Uterus (tissue), 2 donors: ENCODE results near the gene DCP1A.

Experiments used
- POLR2A ChIP-seq, 2 donors: fragments of 450-650 bp; IDR thresholded peaks; one replicate each; pipeline ENCODE4 v1.6.1; 2016; ENCODE audit warnings: antibody characterized with exemption in 2 of 2, mild to moderate bottlenecking in 1 of 2, moderate library complexity in 1 of 2
- TF ChIP-seq, protein P1 (sequence below), 4 experiments: fragments of 200-600 bp in 2 of 4; fragments of 450-650 bp in 2 of 4; sonication (generic) in 2 of 4; IDR thresholded peaks; one replicate each; pipeline ENCODE4 v1.5.1; 2016 to 2019; ENCODE audit warnings: antibody characterized with exemption in 4 of 4, mild to moderate bottlenecking in 2 of 4, moderate library complexity in 1 of 4

DNA sequence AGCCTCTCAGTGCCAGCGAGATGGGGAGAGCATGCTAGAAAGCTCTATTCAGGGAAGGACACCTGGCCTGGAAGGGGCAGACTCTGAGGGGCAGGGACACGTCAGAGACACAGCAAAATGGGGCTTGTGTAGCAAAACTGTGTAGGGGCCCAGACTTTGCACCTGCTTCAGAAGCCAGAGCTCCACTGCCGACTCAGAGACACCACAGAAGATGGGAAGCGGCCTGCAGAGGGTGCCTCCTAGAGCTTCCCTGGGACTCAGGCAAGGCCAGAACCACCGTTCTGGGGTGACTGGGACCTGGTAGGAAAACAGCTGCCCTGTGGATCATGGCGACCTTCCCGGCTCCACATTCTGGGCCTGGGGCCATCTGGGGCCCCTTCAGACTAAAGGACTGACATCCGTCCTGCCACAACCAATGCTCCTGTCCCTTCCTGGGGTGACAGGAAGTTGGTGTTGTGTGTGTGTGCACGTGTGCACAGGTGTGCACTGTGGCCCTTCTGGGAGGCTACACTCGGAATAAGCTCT is 74.1 kb downstream of the DCP1A start:
- TF ChIP-seq, protein P1, sequence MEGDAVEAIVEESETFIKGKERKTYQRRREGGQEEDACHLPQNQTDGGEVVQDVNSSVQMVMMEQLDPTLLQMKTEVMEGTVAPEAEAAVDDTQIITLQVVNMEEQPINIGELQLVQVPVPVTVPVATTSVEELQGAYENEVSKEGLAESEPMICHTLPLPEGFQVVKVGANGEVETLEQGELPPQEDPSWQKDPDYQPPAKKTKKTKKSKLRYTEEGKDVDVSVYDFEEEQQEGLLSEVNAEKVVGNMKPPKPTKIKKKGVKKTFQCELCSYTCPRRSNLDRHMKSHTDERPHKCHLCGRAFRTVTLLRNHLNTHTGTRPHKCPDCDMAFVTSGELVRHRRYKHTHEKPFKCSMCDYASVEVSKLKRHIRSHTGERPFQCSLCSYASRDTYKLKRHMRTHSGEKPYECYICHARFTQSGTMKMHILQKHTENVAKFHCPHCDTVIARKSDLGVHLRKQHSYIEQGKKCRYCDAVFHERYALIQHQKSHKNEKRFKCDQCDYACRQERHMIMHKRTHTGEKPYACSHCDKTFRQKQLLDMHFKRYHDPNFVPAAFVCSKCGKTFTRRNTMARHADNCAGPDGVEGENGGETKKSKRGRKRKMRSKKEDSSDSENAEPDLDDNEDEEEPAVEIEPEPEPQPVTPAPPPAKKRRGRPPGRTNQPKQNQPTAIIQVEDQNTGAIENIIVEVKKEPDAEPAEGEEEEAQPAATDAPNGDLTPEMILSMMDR (IDR thresholded peaks at IDR 0.05), result no peak
- TF ChIP-seq POLR2A (IDR thresholded peaks at IDR 0.05), result no peak
